ENCODE measurements around the gene MXD4. TPM values are rescaled to one million over a fixed set of nuclear protein-coding genes. Genes with fewer than 3 reads are reported as not detected.
A peak's percentile ranks its signal among the peaks of the same experiment; 100 is the strongest.

The MXD4 gene
- total and polyA plus RNA-seq, 9 of the 15 experiments (the other 6 are each of a cell fraction or from before 2014, with no cell fraction given) = 0.06 to 13.5 (median 5.9) TPM

- TF ChIP-seq ZBTB8A (IDR thresholded peaks at IDR 0.05; ENCODE audit: partially characterized antibody) (no peak), ADNP (tag; IDR thresholded peaks at IDR 0.05) (no peak), ZNF143 (CRISPR knock-in tag; IDR thresholded peaks at IDR 0.05) (no peak), CAMTA2 (CRISPR knock-in tag; conservative IDR thresholded peaks at IDR 0.05) (no peak), HMGXB4 (CRISPR knock-in tag; IDR thresholded peaks at IDR 0.05) (no peak), PRPF4 (IDR thresholded peaks at IDR 0.05; ENCODE audit: insufficient read depth, low read depth, low read length, poor library complexity, severe bottlenecking) (no peak), ZBTB9 (CRISPR knock-in tag; IDR thresholded peaks at IDR 0.05) (peak; percentile 76; the same call in 1 of the 2 replicates), STAT6 (CRISPR knock-in tag; IDR thresholded peaks at IDR 0.05) (no peak), HMG20A (CRISPR knock-in tag; conservative IDR thresholded peaks at IDR 0.05) (no peak), CEBPZ (IDR thresholded peaks at IDR 0.05; ENCODE audit: borderline replicate concordance, low read depth, low read length) (peak; percentile 60; the same call in 1 of the 2 replicates), TOE1 (IDR thresholded peaks at IDR 0.05; ENCODE audit: borderline replicate concordance) (no peak), TOE1 (CRISPR knock-in tag; IDR thresholded peaks at IDR 0.05; ENCODE audit: borderline replicate concordance, low read depth) (no peak), MAFF (IDR thresholded peaks at IDR 0.05; ENCODE audit: low read length) (no peak), NFXL1 (CRISPR knock-in tag; IDR thresholded peaks at IDR 0.05) (no peak), DEAF1 (CRISPR knock-in tag; IDR thresholded peaks at IDR 0.05) (no peak)
Observed at GRCh38 chr4:2262145-2262943, 435 bp upstream of the MXD4 start (continued).

Measured in K562 (cell line).